ENCODE results near the gene RASSF1.

Gene RASSF1

GRCh38 chr3:50325497-50326181 lies 15.0 kb downstream of the RASSF1 start:
- Histone ChIP-seq H3K27me3 (ENCODE audit: control insufficient read depth, low read length) (no peaks in the 10 kb centered on the region), H3K4me1 (ENCODE audit: control insufficient read depth, low read length) (peaks cover 32% of the 10 kb centered on the region), H4K20me1 (ENCODE audit: control insufficient read depth, insufficient read depth, low read depth, low read length) (no peaks in the 10 kb centered on the region), H3K9me2 (replicated peaks; ENCODE audit: control insufficient read depth, low read length) (no peaks in the 10 kb centered on the region), H3K4me3 (ENCODE audit: low read length) (no peak overlapping the region), H3K4me2 (ENCODE audit: low read length) (no peak overlapping the region), H3K9me3 (ENCODE audit: control insufficient read depth, insufficient read depth, low read length) (no peaks in the 10 kb centered on the region), H3K27ac (ENCODE audit: low read depth, low read length) (no peak overlapping the region), H3F3A (ENCODE audit: control insufficient read depth, insufficient read depth) (peaks cover 16% of the 10 kb centered on the region), H3K79me2 (ENCODE audit: control insufficient read depth, low read length) (peaks cover 24% of the 10 kb centered on the region), H3K36me3 (ENCODE audit: control insufficient read depth, low read length) (peaks cover 43% of the 10 kb centered on the region)
- TF ChIP-seq CTCF (IDR thresholded peaks at IDR 0.05; ENCODE audit: low read depth, low read length, poor library complexity, severe bottlenecking) (no peak), EZH2phosphoT487 (IDR thresholded peaks at IDR 0.05; ENCODE audit: borderline replicate concordance, low read length) (no peak)

GRCh38 chr3:50325113-50325480 lies 15.5 kb downstream of the RASSF1 start:
- H3K4me3 ChIP-seq (ENCODE audit: low read length): no peak overlapping the region
- no peaks in the 10 kb centered on the region for H4K20me1 ChIP-seq (ENCODE audit: control insufficient read depth, insufficient read depth, low read depth, low read length)
- H3F3A ChIP-seq (ENCODE audit: control insufficient read depth, insufficient read depth): peaks cover 12% of the 10 kb centered on the region
- TF ChIP-seq CTCF (IDR thresholded peaks at IDR 0.05; ENCODE audit: low read depth, low read length, poor library complexity, severe bottlenecking) (no peak), EZH2phosphoT487 (IDR thresholded peaks at IDR 0.05; ENCODE audit: borderline replicate concordance, low read length) (no peak)
- peaks cover 38% of the 10 kb centered on the region for H3K36me3 ChIP-seq (ENCODE audit: control insufficient read depth, low read length)
- peaks cover 36% of the 10 kb centered on the region for H3K4me1 ChIP-seq (ENCODE audit: control insufficient read depth, low read length)
- H3K9me3 ChIP-seq (ENCODE audit: control insufficient read depth, insufficient read depth, low read length): no peaks in the 10 kb centered on the region
- H3K9me2 ChIP-seq (replicated peaks; ENCODE audit: control insufficient read depth, low read length): no peaks in the 10 kb centered on the region
- H3K27me3 ChIP-seq (ENCODE audit: control insufficient read depth, low read length): no peaks in the 10 kb centered on the region
- H3K79me2 ChIP-seq (ENCODE audit: control insufficient read depth, low read length): peaks cover 24% of the 10 kb centered on the region
- no peak overlapping the region for H3K4me2 ChIP-seq (ENCODE audit: low read length)
- H3K27ac ChIP-seq (ENCODE audit: low read depth, low read length): no peak overlapping the region

GRCh38 chr3:50324351-50325112 lies 16.1 kb downstream of the RASSF1 start:
- TF ChIP-seq EZH2phosphoT487 (IDR thresholded peaks at IDR 0.05; ENCODE audit: borderline replicate concordance, low read length) (no peak), CTCF (IDR thresholded peaks at IDR 0.05; ENCODE audit: low read depth, low read length, poor library complexity, severe bottlenecking) (peak; percentile 90)
- peaks cover 38% of the 10 kb centered on the region for H3K4me1 ChIP-seq (ENCODE audit: control insufficient read depth, low read length)
- no peaks in the 10 kb centered on the region for H4K20me1 ChIP-seq (ENCODE audit: control insufficient read depth, insufficient read depth, low read depth, low read length)
- H3K36me3 ChIP-seq (ENCODE audit: control insufficient read depth, low read length): peaks cover 32% of the 10 kb centered on the region
- no peaks in the 10 kb centered on the region for H3K27me3 ChIP-seq (ENCODE audit: control insufficient read depth, low read length)
- no peak overlapping the region for H3K27ac ChIP-seq (ENCODE audit: low read depth, low read length)
- H3K9me3 ChIP-seq (ENCODE audit: control insufficient read depth, insufficient read depth, low read length): no peaks in the 10 kb centered on the region
- H3K4me3 ChIP-seq (ENCODE audit: low read length): no peak overlapping the region
- no peaks in the 10 kb centered on the region for H3K9me2 ChIP-seq (replicated peaks; ENCODE audit: control insufficient read depth, low read length)
- H3K4me2 ChIP-seq (ENCODE audit: low read length): no peak overlapping the region
- H3F3A ChIP-seq (ENCODE audit: control insufficient read depth, insufficient read depth): peaks cover 9% of the 10 kb centered on the region
- H3K79me2 ChIP-seq (ENCODE audit: control insufficient read depth, low read length): peaks cover 24% of the 10 kb centered on the region
